HUES48 (cell line): Measurements from ENCODE around the gene PRKD2.

Experiments used
- H3K27ac ChIP-seq: one replicate; pipeline ENCODE4 v1.7.0; 2013; ENCODE audit warnings: low read depth, low read length, inconsistent platforms
- H3K27me3 ChIP-seq: 2 replicates; pipeline ENCODE4 v1.6.1; 2013; ENCODE audit warnings: mild to moderate bottlenecking, low read length; ENCODE audit not compliant: control insufficient read depth, insufficient read depth
- H3K36me3 ChIP-seq: 2 replicates; pipeline ENCODE4 v1.6.1; 2013; ENCODE audit warnings: low read length; ENCODE audit not compliant: control insufficient read depth, insufficient read depth
- H3K4me1 ChIP-seq: 2 replicates; pipeline ENCODE4 v1.6.1; 2013; ENCODE audit warnings: mild to moderate bottlenecking, low read length; ENCODE audit not compliant: control insufficient read depth, insufficient read depth
- H3K4me3 ChIP-seq: 2 replicates; pipeline ENCODE4 v1.5.1; 2013; ENCODE audit warnings: mild to moderate bottlenecking, low read depth, low read length
- H3K9ac ChIP-seq: 2 replicates; pipeline ENCODE4 v1.6.1; 2013; ENCODE audit warnings: mild to moderate bottlenecking, low read depth, low read length, moderate library complexity
- H3K9me3 ChIP-seq: 2 replicates; pipeline ENCODE4 v1.6.1; 2013; ENCODE audit warnings: low read length; ENCODE audit not compliant: control insufficient read depth, insufficient read depth

Gene PRKD2

DNA sequence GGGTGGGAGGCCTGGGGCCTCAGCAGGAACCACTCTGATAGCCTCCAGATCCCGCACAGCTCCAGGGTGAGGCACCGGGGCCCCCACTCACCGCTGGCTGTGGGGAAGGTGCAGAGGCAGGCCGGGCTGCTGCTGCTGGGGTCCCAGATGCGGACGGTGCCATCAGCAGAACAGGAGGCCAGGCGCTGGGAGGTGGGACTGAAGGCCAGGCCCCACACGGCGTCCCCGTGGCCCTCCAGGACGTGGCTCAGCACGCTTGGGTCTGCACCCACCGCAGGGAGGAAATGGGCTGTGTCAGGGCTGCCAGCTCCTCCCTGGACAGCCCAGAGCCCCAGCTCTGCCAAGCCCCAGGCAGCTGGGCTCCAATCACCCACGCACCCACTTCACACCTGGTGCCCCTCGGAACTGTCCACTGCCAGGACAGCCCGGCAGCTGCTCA, 6.1 kb upstream of the PRKD2 start:
- Histone ChIP-seq H3K4me1 (peaks cover 2% of the 10 kb centered on the region; the same call in 1 of the 2 replicates), H3K4me3 (no peak overlapping the region), H3K27me3 (no peaks in the 10 kb centered on the region), H3K27ac (no peak overlapping the region), H3K9ac (no peak overlapping the region), H3K36me3 (peaks cover 88% of the 10 kb centered on the region), H3K9me3 (no peaks in the 10 kb centered on the region)

DNA sequence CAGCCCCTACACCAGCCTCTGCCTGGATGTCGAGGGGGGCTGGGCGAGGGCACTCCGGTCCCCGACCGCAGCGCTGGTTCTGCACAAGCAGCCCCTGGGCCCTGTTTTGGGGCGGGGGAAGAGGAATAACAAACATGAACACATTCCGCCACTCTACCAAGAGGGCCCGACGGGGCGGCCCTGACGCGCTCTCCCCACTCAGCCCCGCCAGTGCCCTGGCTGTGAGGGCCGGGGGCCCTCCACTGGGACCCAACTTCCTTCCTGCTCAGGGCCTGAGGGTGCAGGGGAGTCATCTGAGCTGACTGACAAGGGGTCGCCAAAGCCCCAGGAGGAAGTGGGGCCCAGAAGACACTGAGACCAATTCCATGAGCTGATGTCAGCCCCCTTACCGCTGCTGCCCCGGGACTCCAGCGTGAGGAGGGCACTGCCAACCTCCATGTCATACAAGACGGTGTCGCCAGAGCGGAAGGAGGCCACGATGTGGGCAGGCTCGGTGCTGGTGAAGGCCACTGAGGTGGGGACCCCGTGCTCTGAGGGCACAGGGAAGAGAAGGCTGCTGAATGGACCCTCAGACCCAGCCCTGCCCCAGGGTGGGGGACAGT, 5.6 kb upstream of the PRKD2 start:
- Histone ChIP-seq H3K4me3 (no peak overlapping the region), H3K9me3 (no peaks in the 10 kb centered on the region), H3K36me3 (peaks cover 83% of the 10 kb centered on the region), H3K9ac (no peak overlapping the region), H3K4me1 (peaks cover 7% of the 10 kb centered on the region; the same call in 1 of the 2 replicates), H3K27me3 (no peaks in the 10 kb centered on the region), H3K27ac (no peak overlapping the region)

DNA sequence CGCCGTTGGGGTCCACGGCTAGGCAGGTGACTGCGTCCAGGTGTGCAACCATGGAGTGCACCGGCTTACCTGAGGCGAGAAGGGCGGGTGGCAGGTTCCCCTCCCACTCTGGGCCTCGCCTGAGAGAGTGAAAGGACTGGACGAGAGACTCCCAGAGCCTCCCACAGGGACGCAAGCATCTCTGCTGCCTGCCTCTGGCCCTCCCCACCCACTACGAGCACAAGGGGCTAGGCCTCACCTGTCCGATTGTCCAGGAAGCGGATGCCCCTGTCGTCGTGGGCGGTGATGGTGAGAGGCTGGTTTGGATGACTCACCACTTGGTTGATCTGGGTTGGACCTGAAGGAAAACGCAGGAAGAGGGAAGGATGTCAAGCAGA, 5.1 kb upstream of the PRKD2 start:
- H3K4me1 ChIP-seq: peaks cover 7% of the 10 kb centered on the region; the same call in 1 of the 2 replicates
- H3K9ac ChIP-seq: no peak overlapping the region
- H3K27me3 ChIP-seq: no peaks in the 10 kb centered on the region
- H3K9me3 ChIP-seq: no peaks in the 10 kb centered on the region
- no peak overlapping the region for H3K27ac ChIP-seq
- no peak overlapping the region for H3K4me3 ChIP-seq
- H3K36me3 ChIP-seq: peaks cover 78% of the 10 kb centered on the region

DNA sequence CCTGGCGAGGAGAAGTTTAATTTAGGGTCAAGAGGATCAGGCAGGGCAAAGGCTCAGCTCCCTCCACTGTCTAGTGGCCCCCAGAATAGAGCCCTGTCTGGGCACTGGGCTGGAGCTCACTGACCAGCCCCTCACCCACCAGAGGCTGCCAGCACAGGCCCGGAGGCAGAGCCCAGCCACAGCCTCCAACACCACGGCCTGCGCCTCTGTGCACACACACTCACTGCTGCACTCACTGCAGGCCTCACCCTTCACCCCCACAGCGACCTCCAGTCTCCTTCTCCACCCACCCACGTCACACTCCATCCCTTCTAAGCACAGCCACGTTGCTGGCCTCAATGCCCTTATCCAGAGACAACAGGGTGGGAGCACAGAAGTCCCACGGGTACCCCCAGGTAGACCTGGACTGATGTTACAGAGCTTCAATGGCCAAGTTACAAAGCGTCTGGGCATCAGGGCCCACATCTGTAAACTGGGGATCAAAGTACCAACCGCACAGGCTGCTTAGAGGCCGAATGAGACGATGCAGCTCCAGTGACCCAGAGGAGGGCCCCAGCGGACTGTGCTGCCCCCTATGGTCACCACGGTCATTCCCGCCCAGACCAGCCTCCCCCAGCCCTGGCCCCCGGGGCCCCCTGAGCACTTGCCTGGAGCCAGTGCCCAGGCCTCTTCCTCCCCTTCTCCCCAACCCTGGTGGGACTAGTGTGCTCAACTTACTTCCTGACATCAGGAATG, 4.5 kb upstream of the PRKD2 start:
- H3K27me3 ChIP-seq: no peaks in the 10 kb centered on the region
- no peak overlapping the region for H3K27ac ChIP-seq
- H3K4me1 ChIP-seq: peaks cover 7% of the 10 kb centered on the region; the same call in 1 of the 2 replicates
- H3K9me3 ChIP-seq: no peaks in the 10 kb centered on the region
- H3K36me3 ChIP-seq: peaks cover 72% of the 10 kb centered on the region
- no peak overlapping the region for H3K4me3 ChIP-seq
- no peak overlapping the region for H3K9ac ChIP-seq

DNA sequence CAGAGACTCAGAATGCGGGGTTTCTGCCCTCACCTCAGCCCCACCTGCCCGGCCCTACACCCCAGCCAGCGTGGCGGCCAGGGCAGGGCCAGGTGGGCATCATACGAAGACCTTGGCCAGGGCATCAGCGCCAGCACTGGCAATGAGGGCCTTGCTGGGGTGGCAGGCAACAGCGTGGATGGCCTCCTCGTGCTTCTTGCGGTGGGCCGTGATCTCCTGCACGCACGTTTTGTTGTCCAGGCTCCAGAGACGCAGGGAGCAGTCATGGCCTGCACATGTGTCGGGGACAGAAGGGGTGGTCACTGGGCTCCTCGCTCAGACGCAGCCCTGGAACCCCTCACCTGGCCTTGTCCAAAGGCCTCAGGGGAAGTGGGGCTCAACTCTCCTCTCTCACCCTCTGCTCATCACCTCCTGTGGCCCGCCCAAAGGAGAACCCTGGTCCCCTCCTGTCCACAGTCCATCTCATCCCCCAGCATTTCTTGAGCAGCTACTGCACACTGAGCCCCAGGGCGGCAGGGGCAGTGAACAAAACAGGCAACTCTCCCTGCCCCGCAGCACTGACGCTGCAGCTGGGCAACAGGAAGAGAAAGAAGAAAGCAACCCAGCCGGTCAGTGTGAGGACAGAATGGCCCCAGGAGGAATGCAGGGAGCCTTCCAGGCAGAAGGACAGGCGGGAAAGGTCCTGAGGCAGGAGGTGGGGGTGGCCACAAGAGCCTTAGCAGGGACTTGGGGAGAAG, 3.8 kb upstream of the PRKD2 start:
- Histone ChIP-seq H3K4me1 (peaks cover 7% of the 10 kb centered on the region; the same call in 1 of the 2 replicates), H3K27me3 (no peaks in the 10 kb centered on the region), H3K9me3 (no peaks in the 10 kb centered on the region), H3K9ac (no peak overlapping the region), H3K27ac (no peak overlapping the region), H3K4me3 (no peak overlapping the region), H3K36me3 (peaks cover 65% of the 10 kb centered on the region)

DNA sequence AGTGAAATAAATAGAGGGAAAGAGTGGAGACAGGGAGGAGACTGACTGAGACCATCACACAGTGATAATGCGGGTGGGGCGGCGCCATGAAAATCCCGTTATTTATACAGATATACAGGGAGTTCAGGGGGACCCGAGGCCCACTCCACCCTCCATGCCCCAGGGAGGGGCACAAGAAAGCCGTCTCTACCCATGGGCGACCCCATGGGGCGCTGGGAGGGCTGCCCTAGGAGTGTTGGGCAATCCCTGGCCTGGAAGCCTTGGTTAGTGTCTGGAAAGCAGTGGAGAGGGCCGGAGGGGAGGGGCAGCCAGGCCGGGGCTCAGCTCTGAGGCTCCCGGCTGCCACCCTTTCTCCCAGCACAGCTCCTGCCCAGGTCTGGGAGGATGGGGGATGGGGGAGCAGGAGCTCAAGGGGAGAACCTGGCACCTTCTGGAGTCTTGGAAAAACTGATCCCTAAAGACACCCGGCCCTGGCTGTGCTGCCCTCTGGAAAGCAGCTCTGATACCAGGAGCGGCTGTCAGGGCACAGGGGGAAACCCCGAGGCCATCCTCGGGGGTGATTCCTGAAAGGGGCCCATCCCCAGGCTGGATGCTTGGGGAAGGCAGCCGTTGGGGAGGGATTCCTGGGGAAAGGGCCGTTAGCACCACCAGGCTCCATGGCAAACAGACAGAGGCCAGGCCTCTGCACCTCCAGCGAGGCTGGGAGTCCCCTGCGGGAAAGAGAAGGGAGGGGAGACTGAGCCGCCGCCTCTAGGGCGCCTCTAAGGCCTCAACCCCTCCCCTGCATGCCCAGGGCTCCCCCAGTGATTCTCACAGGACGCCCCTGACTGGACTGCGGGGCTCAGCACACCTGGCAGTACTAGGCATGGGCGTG, 3.0 kb upstream of the PRKD2 start:
- Histone ChIP-seq H3K9ac (no peak overlapping the region), H3K4me1 (peaks cover 12% of the 10 kb centered on the region), H3K4me3 (no peak overlapping the region), H3K27ac (no peak overlapping the region), H3K36me3 (peaks cover 57% of the 10 kb centered on the region), H3K9me3 (no peaks in the 10 kb centered on the region), H3K27me3 (no peaks in the 10 kb centered on the region)

DNA sequence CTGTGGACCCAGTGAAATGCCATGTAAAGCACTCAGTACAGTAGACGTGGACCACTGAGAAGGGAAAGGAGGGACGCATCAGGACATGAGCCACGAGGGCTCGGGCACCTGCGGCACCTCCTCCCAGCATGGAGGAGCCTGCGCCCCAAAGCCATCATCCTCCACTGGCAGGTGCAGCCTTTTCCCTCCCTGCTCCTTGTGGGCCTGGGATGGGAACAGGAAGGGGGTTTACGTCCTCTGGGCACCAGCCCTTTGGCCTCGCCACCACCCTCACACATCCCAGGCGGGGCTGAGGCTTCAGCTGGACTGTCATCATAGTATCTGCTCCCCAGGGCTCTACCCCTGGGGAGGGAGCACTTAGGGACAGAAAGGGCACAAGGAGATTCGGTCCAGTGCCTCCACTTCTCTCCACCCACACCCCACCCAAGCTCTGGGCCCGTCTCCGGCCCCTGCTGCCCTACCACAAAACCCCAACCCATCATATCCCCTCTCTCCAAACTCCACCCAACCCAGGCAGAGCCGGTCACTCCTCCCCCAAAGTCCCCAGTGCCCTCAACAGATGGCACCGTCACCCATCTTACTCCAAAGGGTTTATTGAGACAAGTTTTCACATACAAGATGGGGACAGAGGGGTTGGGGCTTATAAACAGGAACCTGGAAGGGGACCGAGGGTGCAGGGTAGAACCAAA, 2.2 kb upstream of the PRKD2 start:
- Histone ChIP-seq H3K9ac (no peak overlapping the region), H3K9me3 (no peaks in the 10 kb centered on the region), H3K36me3 (peaks cover 49% of the 10 kb centered on the region), H3K27ac (no peak overlapping the region), H3K4me3 (no peak overlapping the region), H3K4me1 (peaks cover 16% of the 10 kb centered on the region), H3K27me3 (no peaks in the 10 kb centered on the region)

DNA sequence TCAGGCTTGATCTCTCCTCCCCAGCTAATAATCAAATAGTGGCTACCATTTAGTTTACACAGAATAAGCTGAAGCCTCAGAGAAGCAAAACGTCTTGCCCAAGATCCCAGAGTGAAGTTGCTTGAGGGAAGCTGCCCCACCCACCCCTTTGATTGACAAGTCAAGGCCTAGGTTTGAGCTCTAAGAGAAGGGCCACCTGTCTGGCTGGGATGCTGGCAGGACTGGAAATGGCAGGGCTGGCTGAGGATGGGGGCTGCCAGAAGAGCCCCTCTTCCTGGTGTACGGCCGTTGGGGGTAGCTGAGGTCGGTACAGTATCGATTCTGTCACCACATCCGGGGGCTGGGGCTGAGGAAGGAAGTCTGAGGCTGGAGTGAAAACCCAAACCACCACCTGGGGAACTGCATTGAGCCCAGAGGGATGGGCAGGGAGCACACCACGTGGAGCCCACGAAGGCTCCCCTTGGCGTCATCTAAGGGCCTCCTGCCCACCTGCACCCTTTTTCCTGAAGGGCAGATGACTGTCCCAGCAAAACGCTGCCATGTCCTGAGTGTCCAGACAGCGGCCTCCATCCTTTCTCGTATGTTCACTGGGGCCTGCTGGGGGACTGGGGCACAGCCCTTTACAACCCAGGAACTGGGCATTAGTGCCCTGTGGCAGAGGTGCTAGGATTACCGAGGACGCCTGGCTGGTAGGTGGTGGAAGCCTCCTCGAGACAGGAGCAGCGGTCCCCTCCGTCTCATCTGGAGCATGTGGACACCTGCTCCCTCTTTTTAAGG, 1.4 kb upstream of the PRKD2 start:
- Histone ChIP-seq H3K9ac (no peak overlapping the region), H3K9me3 (no peaks in the 10 kb centered on the region), H3K27me3 (no peaks in the 10 kb centered on the region), H3K4me3 (peak overlapping the region; percentile 84; the same call in 1 of the 2 replicates), H3K27ac (peak overlapping the region; percentile 6), H3K36me3 (peaks cover 43% of the 10 kb centered on the region), H3K4me1 (peaks cover 16% of the 10 kb centered on the region)

DNA sequence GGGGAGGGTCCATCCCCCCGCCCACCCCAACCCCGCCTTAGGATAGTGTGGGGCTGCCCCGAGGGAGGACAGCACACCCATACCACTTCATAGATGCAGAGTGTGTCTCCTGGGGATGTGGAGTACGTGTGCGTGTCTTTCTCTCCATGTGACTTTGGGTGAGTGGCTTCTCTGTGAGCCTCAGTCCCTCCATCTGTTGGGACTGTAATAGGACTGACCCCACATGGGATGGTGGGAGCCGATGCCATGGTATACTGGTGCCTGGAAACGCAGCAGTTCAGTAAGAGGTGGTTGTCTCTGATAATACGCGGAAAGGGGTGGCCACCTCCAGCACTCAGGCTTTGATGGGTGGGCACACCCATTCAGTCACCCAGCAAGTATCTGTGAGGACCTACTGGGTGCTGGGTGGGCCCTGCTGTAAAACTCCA, 816 bp upstream of the PRKD2 start:
- no peaks in the 10 kb centered on the region for H3K27me3 ChIP-seq
- peak overlapping the region; percentile 6 for H3K27ac ChIP-seq
- peaks cover 16% of the 10 kb centered on the region for H3K4me1 ChIP-seq
- peaks cover 37% of the 10 kb centered on the region for H3K36me3 ChIP-seq
- H3K9ac ChIP-seq: no peak overlapping the region
- H3K9me3 ChIP-seq: no peaks in the 10 kb centered on the region
- peak overlapping the region; percentile 84 for H3K4me3 ChIP-seq
